KMS-11 (cell line): ENCODE results near the gene CMIP.

Experiments
- H2AFZ ChIP-seq: fragments of 200-600 bp; sonication (generic); 2 replicates; pipeline ENCODE4 v1.6.1; 2016; ENCODE audit warnings: antibody characterized with exemption, mixed run types, low read depth
- H3K27ac ChIP-seq: fragments of 200-600 bp; sonication (generic); 2 replicates; pipeline ENCODE4 v1.6.1; 2016; ENCODE audit warnings: mild to moderate bottlenecking, mixed run types
- H3K27me3 ChIP-seq: fragments of 200-600 bp; sonication (generic); 2 replicates; pipeline ENCODE4 v1.6.1; 2017; ENCODE audit warnings: mild to moderate bottlenecking, low read depth, mixed run types, moderate library complexity; ENCODE audit not compliant: insufficient read depth
- H3K36me3 ChIP-seq: fragments of 200-600 bp; sonication (generic); 2 replicates; pipeline ENCODE4 v1.6.1; 2017; ENCODE audit warnings: mild to moderate bottlenecking, mixed run types; ENCODE audit not compliant: insufficient read depth
- H3K4me1 ChIP-seq: fragments of 200-600 bp; sonication (generic); 2 replicates; pipeline ENCODE4 v1.6.1; 2016; ENCODE audit warnings: mild to moderate bottlenecking, low read depth, mixed run types; ENCODE audit not compliant: poor library complexity, severe bottlenecking
- H3K4me2 ChIP-seq: fragments of 200-600 bp; sonication (generic); 2 replicates; pipeline ENCODE4 v1.7.0; 2016; ENCODE audit warnings: mild to moderate bottlenecking, mixed run types
- H3K4me3 ChIP-seq: fragments of 200-600 bp; sonication (generic); IDR thresholded peaks from 2 replicates; pipeline ENCODE4 v1.6.1; 2017; ENCODE audit warnings: low read depth, low read length, mixed read lengths; ENCODE audit not compliant: insufficient read depth
- H3K79me2 ChIP-seq: fragments of 200-600 bp; sonication (generic); 2 replicates; pipeline ENCODE4 v1.6.1; 2016; ENCODE audit warnings: low read depth, mixed run types; ENCODE audit not compliant: insufficient read depth
- H3K9ac ChIP-seq: fragments of 200-600 bp; sonication (generic); 2 replicates; pipeline ENCODE4 v1.6.1; 2016; ENCODE audit warnings: mild to moderate bottlenecking, mixed run types
- H4K20me1 ChIP-seq: fragments of 200-600 bp; sonication (generic); 2 replicates; pipeline ENCODE4 v1.6.1; 2016; ENCODE audit warnings: mild to moderate bottlenecking, mixed run types; ENCODE audit not compliant: insufficient read depth
- TF ChIP-seq, protein P1 (sequence below): fragments of 200-600 bp; sonication (generic); conservative IDR thresholded peaks from 2 replicates; pipeline ENCODE4 v1.6.1; 2017; ENCODE audit warnings: low read depth, mild to moderate bottlenecking, antibody characterized with exemption, low read length, moderate library complexity, mixed read lengths

CMIP gene

DNA sequence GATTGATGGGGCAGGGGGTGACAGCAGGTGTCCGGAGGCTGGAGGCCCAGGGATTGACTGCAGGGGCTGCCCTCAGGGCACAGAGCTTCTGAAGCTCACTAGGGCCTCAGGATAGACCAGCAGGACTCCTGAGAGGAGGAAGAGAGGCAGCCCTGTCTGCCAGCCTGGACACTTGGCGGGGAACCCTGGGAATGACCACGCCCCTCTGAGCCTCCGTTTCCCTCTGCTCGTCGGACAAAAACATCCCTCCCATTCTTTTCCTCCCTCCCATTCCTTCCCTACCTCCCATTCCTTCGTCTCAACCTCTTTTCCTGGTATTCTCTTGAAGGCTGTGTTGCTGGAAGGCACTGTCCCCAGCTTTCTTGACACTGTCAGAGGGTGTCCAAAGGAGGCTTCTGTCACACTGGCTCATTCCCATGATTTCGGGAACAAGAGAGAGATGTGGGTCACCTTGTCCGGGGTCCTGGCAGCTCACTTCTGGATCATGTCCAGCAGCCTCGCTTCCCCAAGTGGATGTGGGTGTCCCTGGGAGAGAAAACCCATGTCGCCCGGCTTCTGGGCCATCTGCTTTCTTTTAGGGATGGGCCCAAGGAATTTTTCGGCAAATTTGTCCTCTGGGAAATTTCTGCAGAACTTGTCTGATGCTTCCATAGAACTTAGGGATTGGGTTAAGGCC, 145.5 kb downstream of the CMIP start:
- no peak overlapping the region for H3K4me3 ChIP-seq
- H3K36me3 ChIP-seq = no peaks in the 10 kb centered on the region
- H3K9ac ChIP-seq = no peak overlapping the region
- peaks cover 9% of the 10 kb centered on the region; the same call in 1 of the 2 replicates for H4K20me1 ChIP-seq
- peaks cover 58% of the 10 kb centered on the region; the same call in 1 of the 2 replicates for H3K79me2 ChIP-seq
- peaks cover 36% of the 10 kb centered on the region for H3K4me1 ChIP-seq
- TF ChIP-seq, protein P1, sequence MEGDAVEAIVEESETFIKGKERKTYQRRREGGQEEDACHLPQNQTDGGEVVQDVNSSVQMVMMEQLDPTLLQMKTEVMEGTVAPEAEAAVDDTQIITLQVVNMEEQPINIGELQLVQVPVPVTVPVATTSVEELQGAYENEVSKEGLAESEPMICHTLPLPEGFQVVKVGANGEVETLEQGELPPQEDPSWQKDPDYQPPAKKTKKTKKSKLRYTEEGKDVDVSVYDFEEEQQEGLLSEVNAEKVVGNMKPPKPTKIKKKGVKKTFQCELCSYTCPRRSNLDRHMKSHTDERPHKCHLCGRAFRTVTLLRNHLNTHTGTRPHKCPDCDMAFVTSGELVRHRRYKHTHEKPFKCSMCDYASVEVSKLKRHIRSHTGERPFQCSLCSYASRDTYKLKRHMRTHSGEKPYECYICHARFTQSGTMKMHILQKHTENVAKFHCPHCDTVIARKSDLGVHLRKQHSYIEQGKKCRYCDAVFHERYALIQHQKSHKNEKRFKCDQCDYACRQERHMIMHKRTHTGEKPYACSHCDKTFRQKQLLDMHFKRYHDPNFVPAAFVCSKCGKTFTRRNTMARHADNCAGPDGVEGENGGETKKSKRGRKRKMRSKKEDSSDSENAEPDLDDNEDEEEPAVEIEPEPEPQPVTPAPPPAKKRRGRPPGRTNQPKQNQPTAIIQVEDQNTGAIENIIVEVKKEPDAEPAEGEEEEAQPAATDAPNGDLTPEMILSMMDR = no peak
- no peak overlapping the region for H2AFZ ChIP-seq
- no peak overlapping the region; the same call in 1 of the 2 replicates for H3K4me2 ChIP-seq
- no peak overlapping the region for H3K27ac ChIP-seq
- no peaks in the 10 kb centered on the region for H3K27me3 ChIP-seq

DNA sequence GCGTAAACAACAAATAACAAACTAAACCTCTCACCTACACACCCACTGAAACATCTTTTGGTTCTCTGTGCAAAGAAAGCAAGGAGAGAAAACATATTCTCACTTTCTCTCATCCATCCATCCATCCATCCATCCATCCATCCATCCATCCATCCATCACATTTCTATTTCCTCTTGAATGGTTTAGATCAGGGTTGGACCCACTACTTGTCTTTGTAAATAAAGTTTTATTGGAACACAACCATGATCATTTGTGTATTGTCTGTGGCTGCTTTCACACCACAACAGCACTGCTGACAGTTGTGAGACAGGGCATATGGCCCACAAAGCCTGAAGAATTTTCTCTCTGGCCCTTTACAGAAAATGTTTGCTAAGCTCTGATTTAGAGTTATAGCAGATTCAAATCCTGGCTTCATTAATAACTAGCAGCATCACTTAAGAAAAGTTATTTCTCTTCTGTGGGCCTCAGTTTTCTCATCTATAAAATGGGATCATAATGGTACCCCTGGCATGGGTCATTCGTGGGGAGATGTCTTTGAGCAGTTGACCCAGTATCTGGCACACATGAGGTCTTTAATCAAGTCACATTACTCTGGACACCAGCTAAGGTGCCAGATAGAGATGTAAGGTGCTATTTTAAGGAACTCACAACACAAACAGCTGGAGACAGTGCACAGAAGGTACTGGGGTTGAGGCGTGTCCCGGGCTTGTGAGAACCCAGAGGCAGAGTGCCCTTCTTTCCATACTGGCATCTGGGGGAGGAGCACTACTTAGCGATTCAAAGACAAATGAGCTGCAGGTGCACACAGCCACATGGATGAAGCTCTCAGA, 146.3 kb downstream of the CMIP start:
- Histone ChIP-seq H3K27me3 (no peaks in the 10 kb centered on the region), H3K9ac (no peak overlapping the region), H3K79me2 (peaks cover 63% of the 10 kb centered on the region; the same call in 1 of the 2 replicates), H4K20me1 (peaks cover 9% of the 10 kb centered on the region; the same call in 1 of the 2 replicates), H3K27ac (peak overlapping the region; percentile 11; the same call in 1 of the 2 replicates), H3K4me2 (peak overlapping the region; percentile 12; the same call in 1 of the 2 replicates), H3K4me1 (peaks cover 44% of the 10 kb centered on the region), H3K4me3 (no peak overlapping the region), H2AFZ (no peak overlapping the region), H3K36me3 (no peaks in the 10 kb centered on the region)
- TF ChIP-seq, protein P1 = no peak

GRCh38 chr16:81591545-81591870, 146.9 kb downstream of the CMIP start:
- H4K20me1 ChIP-seq = peaks cover 11% of the 10 kb centered on the region; the same call in 1 of the 2 replicates
- H3K4me2 ChIP-seq = peak overlapping the region; percentile 12; the same call in 1 of the 2 replicates
- H3K79me2 ChIP-seq = peaks cover 63% of the 10 kb centered on the region; the same call in 1 of the 2 replicates
- no peak overlapping the region for H3K4me3 ChIP-seq
- no peaks in the 10 kb centered on the region for H3K36me3 ChIP-seq
- no peak overlapping the region for H2AFZ ChIP-seq
- H3K27me3 ChIP-seq = no peaks in the 10 kb centered on the region
- H3K4me1 ChIP-seq = peaks cover 50% of the 10 kb centered on the region
- H3K27ac ChIP-seq = peak overlapping the region; percentile 11; the same call in 1 of the 2 replicates
- no peak overlapping the region for H3K9ac ChIP-seq
- TF ChIP-seq, protein P1 = no peak

GRCh38 chr16:81592353-81592866, 147.8 kb downstream of the CMIP start:
- Histone ChIP-seq H2AFZ (no peak overlapping the region), H3K36me3 (no peaks in the 10 kb centered on the region), H4K20me1 (peaks cover 14% of the 10 kb centered on the region), H3K4me1 (peaks cover 59% of the 10 kb centered on the region), H3K27ac (no peak overlapping the region), H3K4me3 (no peak overlapping the region), H3K9ac (no peak overlapping the region), H3K27me3 (no peaks in the 10 kb centered on the region), H3K4me2 (no peak overlapping the region), H3K79me2 (peaks cover 64% of the 10 kb centered on the region; the same call in 1 of the 2 replicates)
- TF ChIP-seq, protein P1 = no peak
